ENCODE results near the gene DGAT2.

DNA sequence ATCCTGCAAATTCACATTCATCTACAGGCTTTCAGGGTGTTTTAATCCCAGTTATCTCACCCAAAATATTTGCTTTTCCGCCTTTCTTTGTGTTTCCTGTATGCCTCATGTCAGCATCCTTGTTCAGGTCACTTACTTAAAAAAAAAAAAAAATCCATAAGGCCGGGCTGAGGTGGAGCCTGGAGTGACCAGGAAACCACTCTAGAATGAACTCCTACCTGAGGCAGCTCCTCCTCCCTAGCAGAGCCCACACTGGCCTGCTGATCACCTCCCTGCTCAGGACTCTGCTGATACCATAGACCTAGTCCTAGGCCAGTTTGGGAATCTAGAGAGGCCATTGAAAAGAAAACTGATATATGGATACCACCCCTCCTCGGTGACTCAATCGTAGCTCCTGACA, 8.7 kb upstream of the DGAT2 start:
- TF ChIP-seq, protein P1, sequence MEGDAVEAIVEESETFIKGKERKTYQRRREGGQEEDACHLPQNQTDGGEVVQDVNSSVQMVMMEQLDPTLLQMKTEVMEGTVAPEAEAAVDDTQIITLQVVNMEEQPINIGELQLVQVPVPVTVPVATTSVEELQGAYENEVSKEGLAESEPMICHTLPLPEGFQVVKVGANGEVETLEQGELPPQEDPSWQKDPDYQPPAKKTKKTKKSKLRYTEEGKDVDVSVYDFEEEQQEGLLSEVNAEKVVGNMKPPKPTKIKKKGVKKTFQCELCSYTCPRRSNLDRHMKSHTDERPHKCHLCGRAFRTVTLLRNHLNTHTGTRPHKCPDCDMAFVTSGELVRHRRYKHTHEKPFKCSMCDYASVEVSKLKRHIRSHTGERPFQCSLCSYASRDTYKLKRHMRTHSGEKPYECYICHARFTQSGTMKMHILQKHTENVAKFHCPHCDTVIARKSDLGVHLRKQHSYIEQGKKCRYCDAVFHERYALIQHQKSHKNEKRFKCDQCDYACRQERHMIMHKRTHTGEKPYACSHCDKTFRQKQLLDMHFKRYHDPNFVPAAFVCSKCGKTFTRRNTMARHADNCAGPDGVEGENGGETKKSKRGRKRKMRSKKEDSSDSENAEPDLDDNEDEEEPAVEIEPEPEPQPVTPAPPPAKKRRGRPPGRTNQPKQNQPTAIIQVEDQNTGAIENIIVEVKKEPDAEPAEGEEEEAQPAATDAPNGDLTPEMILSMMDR (conservative IDR thresholded peaks at IDR 0.05), result no peak
- no peak for TF ChIP-seq ZFX (IDR thresholded peaks at IDR 0.05)

All from C4-2B (cell line).